ENCODE measurements around the gene MAN1A1.

DNA sequence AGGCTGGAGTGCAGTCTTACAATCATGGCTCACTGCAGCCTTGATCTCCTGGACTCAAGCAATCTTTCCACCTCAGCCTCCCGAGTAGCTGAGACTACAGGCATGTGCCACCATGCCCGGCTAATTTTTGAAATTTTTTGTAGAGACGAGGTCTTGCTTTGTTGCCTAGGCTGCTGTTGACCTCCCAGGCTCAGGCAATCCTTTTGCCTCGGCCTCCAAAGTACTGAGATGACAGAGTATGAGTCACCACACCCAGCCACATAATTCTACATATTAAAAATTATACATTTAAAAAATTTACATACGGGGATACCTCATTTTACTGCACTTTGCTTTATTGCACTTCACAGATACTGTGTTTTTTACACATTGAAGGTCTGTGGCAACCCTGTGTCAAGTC is 115.1 kb downstream of the MAN1A1 start:
- TF ChIP-seq POLR2A (IDR thresholded peaks at IDR 0.05) (no peak), POLR2AphosphoS5 (IDR thresholded peaks at IDR 0.05) (no peak)
- TF ChIP-seq, protein P1, sequence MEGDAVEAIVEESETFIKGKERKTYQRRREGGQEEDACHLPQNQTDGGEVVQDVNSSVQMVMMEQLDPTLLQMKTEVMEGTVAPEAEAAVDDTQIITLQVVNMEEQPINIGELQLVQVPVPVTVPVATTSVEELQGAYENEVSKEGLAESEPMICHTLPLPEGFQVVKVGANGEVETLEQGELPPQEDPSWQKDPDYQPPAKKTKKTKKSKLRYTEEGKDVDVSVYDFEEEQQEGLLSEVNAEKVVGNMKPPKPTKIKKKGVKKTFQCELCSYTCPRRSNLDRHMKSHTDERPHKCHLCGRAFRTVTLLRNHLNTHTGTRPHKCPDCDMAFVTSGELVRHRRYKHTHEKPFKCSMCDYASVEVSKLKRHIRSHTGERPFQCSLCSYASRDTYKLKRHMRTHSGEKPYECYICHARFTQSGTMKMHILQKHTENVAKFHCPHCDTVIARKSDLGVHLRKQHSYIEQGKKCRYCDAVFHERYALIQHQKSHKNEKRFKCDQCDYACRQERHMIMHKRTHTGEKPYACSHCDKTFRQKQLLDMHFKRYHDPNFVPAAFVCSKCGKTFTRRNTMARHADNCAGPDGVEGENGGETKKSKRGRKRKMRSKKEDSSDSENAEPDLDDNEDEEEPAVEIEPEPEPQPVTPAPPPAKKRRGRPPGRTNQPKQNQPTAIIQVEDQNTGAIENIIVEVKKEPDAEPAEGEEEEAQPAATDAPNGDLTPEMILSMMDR (IDR thresholded peaks at IDR 0.05 in 8 of 11, conservative IDR thresholded peaks at IDR 0.05 in 3 of 11): no peak

Measured in spleen (tissue), 7 donors.